ENCODE results near the gene CCNF. TPM values are rescaled to one million over a fixed set of nuclear protein-coding genes. Genes with fewer than 3 reads are reported as not detected.

CCNF gene
- total and polyA plus RNA-seq, 2 of the 4 experiments (the other 2 are of a cell fraction), result 8.2 to 20.1 TPM

GRCh38 chr16:2473446-2473926 lies 44.2 kb downstream of the CCNF start:
- Histone ChIP-seq H4K5ac (ENCODE audit: low read depth, low read length) (no peak overlapping the region), H2AFZ (replicated peaks; ENCODE audit: low read length, poor library complexity) (peak overlapping the region; percentile 69), H2BK15ac (ENCODE audit: low read depth, low read length) (no peak overlapping the region), H3K4me2 (ENCODE audit: low read depth, low read length) (peak overlapping the region; percentile 68), H3K9ac (ENCODE audit: low read depth, low read length) (no peak overlapping the region), H3K9me1 (ENCODE audit: insufficient read depth, low read length) (peaks cover 3% of the 10 kb centered on the region; the same call in 1 of the 2 replicates), H3K9me3 (ENCODE audit: control insufficient read depth, insufficient read depth, low read length) (no peaks in the 10 kb centered on the region), H3K18ac (ENCODE audit: low read depth, low read length) (no peak overlapping the region), H3K4me3 (ENCODE audit: insufficient read depth, low read depth, low read length) (peak overlapping the region; percentile 29; the same call in 1 of the 2 replicates), H3K27me3 (ENCODE audit: control insufficient read depth, insufficient read depth, low read length) (no peaks in the 10 kb centered on the region; the same call in 1 of the 2 replicates), H3K23ac (ENCODE audit: low read depth, low read length) (no peak overlapping the region), H3K56ac (ENCODE audit: extremely low read depth, insufficient read depth, low read length) (no peak overlapping the region), H2AK5ac (ENCODE audit: low read depth, low read length) (peak overlapping the region; percentile 23; the same call in 1 of the 2 replicates), H3K14ac (replicated peaks; ENCODE audit: low read depth, low read length) (no peak overlapping the region), H4K8ac (ENCODE audit: low read depth in 2 of 2, low read length in 2 of 2) (no peak overlapping the region), H3K4ac (ENCODE audit: low read depth, low read length) (no peak overlapping the region), H3K36me3 (ENCODE audit: control insufficient read depth, insufficient read depth, low read length) (no peaks in the 10 kb centered on the region), H2BK5ac (ENCODE audit: low read depth, low read length, poor library complexity, severe bottlenecking) (no peak overlapping the region), H2BK120ac (ENCODE audit: low read depth, low read length) (no peak overlapping the region), H4K91ac (ENCODE audit: insufficient read depth, low read depth, low read length) (no peak overlapping the region), H3K27ac (ENCODE audit: insufficient read depth, low read length) (no peak overlapping the region; the same call in 1 of the 2 replicates), H2BK20ac (ENCODE audit: low read depth, low read length) (no peak overlapping the region), H2AK9ac (replicated peaks; ENCODE audit: low read depth, low read length, poor library complexity) (peak overlapping the region; percentile 17), H4K20me1 (ENCODE audit: insufficient read depth, low read length) (peaks cover 25% of the 10 kb centered on the region), H3K79me1 (ENCODE audit: low read depth in 1 of 2, low read length in 2 of 2) (peaks cover 10 to 50% of the 10 kb centered on the region in 2 experiments; a peak in 3 of 4 replicates), H3K4me1 (ENCODE audit: control insufficient read depth, insufficient read depth, low read length) (peaks cover 18% of the 10 kb centered on the region)
- ChIA-PET POLR2A (ENCODE audit: unreplicated experiment) (no interaction called here), CTCF (no interaction called here)
- TF ChIP-seq NFE2L2 (IDR thresholded peaks at IDR 0.05; ENCODE audit: low read depth, low read length), result no peak
- no peak for TF ChIP-seq BHLHE40 (IDR thresholded peaks at IDR 0.05; ENCODE audit: low read depth, low read length)
- no peak for TF ChIP-seq FOS (IDR thresholded peaks at IDR 0.05; ENCODE audit: low read depth, low read length)
- no peak for TF ChIP-seq ELK1 (IDR thresholded peaks at IDR 0.05; ENCODE audit: borderline replicate concordance, low read depth, low read length)
- TF ChIP-seq SMC3 (IDR thresholded peaks at IDR 0.05; ENCODE audit: low read depth, low read length), result no peak
- TF ChIP-seq RFX5 (IDR thresholded peaks at IDR 0.05; ENCODE audit: low read depth, low read length), result no peak
- TF ChIP-seq RAD21 (IDR thresholded peaks at IDR 0.05; ENCODE audit: low read length), result no peak
- no peak for TF ChIP-seq MAZ (IDR thresholded peaks at IDR 0.05; ENCODE audit: borderline replicate concordance, low read depth, low read length)
- no peak for TF ChIP-seq MAFK (IDR thresholded peaks at IDR 0.05; ENCODE audit: low read depth, low read length)
- no peak for TF ChIP-seq CHD1 (IDR thresholded peaks at IDR 0.05; ENCODE audit: low read depth, low read length)
- ATAC-seq (ENCODE audit: low read depth) (no peak), DNase-seq (no peak)
- BruUV-seq (replicated peaks), result no TSS peak
- dilution Hi-C loops (cut with HindIII; ENCODE audit: low sequenced_read_pairs, unreplicated experiment), result no loop called here
- in situ Hi-C loops (cut with MboI; ENCODE audit: low sequenced_read_pairs), result no loop called here
- WGBS, 2 experiments (ENCODE audit: extremely low coverage in 2 of 2, insufficient read length in 1 of 2), result 16% methylated on average over 12 of the region's 49 CpGs; no CpG with 5 or more reads in 1 of the 2 experiments
- intact Hi-C loops (cut with micrococcal nuclease), result no loop called here

Data from IMR-90 (cell line).